ENCODE data around the gene ZNF770. TPM values are rescaled to one million over a fixed set of nuclear protein-coding genes. Genes with fewer than 3 reads are reported as not detected.
"Not testable (repeated sequence)": the region's sequence is repeated elsewhere in the genome, so short reads cannot be mapped to it uniquely, and the experiment has no call there.

The ZNF770 gene
- total and polyA plus RNA-seq, 7 donors, result 4.8 to 21.4 (median 15.9) TPM

GRCh38 chr15:34973512-34973911, 14.6 kb downstream of the ZNF770 start:
- H3K27ac ChIP-seq, result no peak overlapping the region
- H3K4me1 ChIP-seq, result peaks cover 0 to 12% (median 8%) of the 10 kb centered on the region in 4 donors
- TF ChIP-seq, protein P1, sequence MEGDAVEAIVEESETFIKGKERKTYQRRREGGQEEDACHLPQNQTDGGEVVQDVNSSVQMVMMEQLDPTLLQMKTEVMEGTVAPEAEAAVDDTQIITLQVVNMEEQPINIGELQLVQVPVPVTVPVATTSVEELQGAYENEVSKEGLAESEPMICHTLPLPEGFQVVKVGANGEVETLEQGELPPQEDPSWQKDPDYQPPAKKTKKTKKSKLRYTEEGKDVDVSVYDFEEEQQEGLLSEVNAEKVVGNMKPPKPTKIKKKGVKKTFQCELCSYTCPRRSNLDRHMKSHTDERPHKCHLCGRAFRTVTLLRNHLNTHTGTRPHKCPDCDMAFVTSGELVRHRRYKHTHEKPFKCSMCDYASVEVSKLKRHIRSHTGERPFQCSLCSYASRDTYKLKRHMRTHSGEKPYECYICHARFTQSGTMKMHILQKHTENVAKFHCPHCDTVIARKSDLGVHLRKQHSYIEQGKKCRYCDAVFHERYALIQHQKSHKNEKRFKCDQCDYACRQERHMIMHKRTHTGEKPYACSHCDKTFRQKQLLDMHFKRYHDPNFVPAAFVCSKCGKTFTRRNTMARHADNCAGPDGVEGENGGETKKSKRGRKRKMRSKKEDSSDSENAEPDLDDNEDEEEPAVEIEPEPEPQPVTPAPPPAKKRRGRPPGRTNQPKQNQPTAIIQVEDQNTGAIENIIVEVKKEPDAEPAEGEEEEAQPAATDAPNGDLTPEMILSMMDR (IDR thresholded peaks at IDR 0.05), result no peak
- TF ChIP-seq POLR2A (IDR thresholded peaks at IDR 0.05) (no peak), POLR2AphosphoS5 (IDR thresholded peaks at IDR 0.05) (no peak), EP300 (IDR thresholded peaks at IDR 0.05) (no peak)
- 88 to 90% methylated on average over 2 of the region's 2 CpGs for WGBS, 2 donors
- no peaks in the 10 kb centered on the region for H3K27me3 ChIP-seq
- no peaks in the 10 kb centered on the region for H3K9me3 ChIP-seq
- intact Hi-C loops (cut with DNase I), result no loop called here
- no peaks in the 10 kb centered on the region for H3K36me3 ChIP-seq
- H3K4me3 ChIP-seq, result no peak overlapping the region
- no peak for DNase-seq

- H3K9me3 ChIP-seq; DNase-seq; intact Hi-C loops (cut with DNase I); H3K36me3 ChIP-seq; H3K27me3 ChIP-seq: not testable (repeated sequence)
- peaks cover 0 to 29% (median 22%) of the 10 kb centered on the region in 4 donors for H3K4me1 ChIP-seq
- 63 to 71% methylated on average over 21 of the region's 21 CpGs for WGBS, 2 donors
- H3K4me3 ChIP-seq, result peak overlapping the region; percentile 73 to 89 (median 79)
- peak overlapping the region; percentile 80 to 87 (median 83) for H3K27ac ChIP-seq
Observed at GRCh38 chr15:34970098-34970643, 17.9 kb downstream of the ZNF770 start.

GRCh38 chr15:34969340-34970097, 18.6 kb downstream of the ZNF770 start, which contains the start of gene AQR:
Gene AQR, minus strand, starts transcription at chr15:34969742. Its CDS starts 129 bp downstream, at chr15:34969613.
- peaks cover 0 to 29% (median 22%) of the 10 kb centered on the region in 4 donors for H3K4me1 ChIP-seq
- TF ChIP-seq POLR2AphosphoS5 (IDR thresholded peaks at IDR 0.05), result peak; percentile 58 to 87 (median 84)
- TF ChIP-seq EP300 (IDR thresholded peaks at IDR 0.05), result no peak
- TF ChIP-seq POLR2A (IDR thresholded peaks at IDR 0.05), result peak; percentile 61 to 62
- TF ChIP-seq, protein P1 (IDR thresholded peaks at IDR 0.05), result peak; percentile 76 to 86 (median 82)
- WGBS, 2 donors, result 0% methylated on average over 44 of the region's 44 CpGs
- peak; percentile 98 for DNase-seq
- peak within 1 kb of the TSS; percentile 73 to 89 (median 79) for H3K4me3 ChIP-seq
- no peaks in the 10 kb centered on the region for H3K27me3 ChIP-seq
- H3K36me3 ChIP-seq, result peaks cover 0 to 2% (median 0%) of the 10 kb centered on the region in 4 donors
- H3K9me3 ChIP-seq, result no peaks in the 10 kb centered on the region
- intact Hi-C loops (cut with DNase I), result loop anchor here (1.0 kb wide), 1 partner anchor 19 kb away; the partner anchor contains the start of gene ZNF770
- peak within 1 kb of the TSS; percentile 80 to 87 (median 83) for H3K27ac ChIP-seq

- WGBS, 2 donors, result 90 to 97% methylated on average over 2 of the region's 2 CpGs
- Histone ChIP-seq H3K4me3 (no peak overlapping the region), H3K27me3 (no peaks in the 10 kb centered on the region), H3K4me1 (peaks cover 0 to 23% (median 20%) of the 10 kb centered on the region in 4 donors), H3K9me3 (no peaks in the 10 kb centered on the region), H3K27ac (no peak overlapping the region), H3K36me3 (peaks cover 0 to 51% (median 3%) of the 10 kb centered on the region in 4 donors)
- TF ChIP-seq POLR2A (IDR thresholded peaks at IDR 0.05) (no peak), POLR2AphosphoS5 (IDR thresholded peaks at IDR 0.05) (no peak), EP300 (IDR thresholded peaks at IDR 0.05) (no peak)
- TF ChIP-seq, protein P1 (IDR thresholded peaks at IDR 0.05), result no peak
- DNase-seq, result no peak
- intact Hi-C loops (cut with DNase I), result no loop called here
Observed at GRCh38 chr15:34964277-34964676, 23.8 kb downstream of the ZNF770 start.

DNA sequence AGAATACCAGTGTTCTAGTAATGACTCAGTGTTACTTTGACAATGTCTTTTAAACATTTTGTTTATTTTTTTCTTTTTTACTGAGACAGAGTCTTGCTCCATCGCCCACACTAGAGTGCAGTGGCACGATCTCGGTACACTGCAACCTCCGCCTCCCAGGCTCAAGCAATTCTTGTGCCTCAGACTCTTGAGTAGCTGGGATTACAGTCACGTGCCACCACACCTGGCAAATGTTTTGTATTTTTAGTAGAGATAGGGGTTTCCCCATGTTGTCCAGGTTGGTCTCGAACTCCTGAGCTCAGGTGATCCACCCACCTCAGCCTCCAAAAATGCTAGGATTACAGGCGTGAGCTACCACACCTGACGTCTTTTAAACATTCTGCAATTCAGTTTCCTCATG, 34.2 kb downstream of the ZNF770 start:
- H3K4me3 ChIP-seq, result no peak overlapping the region
- H3K27me3 ChIP-seq, result no peaks in the 10 kb centered on the region
- no peak for TF ChIP-seq POLR2AphosphoS5 (IDR thresholded peaks at IDR 0.05)
- TF ChIP-seq, protein P1 (IDR thresholded peaks at IDR 0.05), result no peak
- no peak for TF ChIP-seq EP300 (IDR thresholded peaks at IDR 0.05)
- TF ChIP-seq POLR2A (IDR thresholded peaks at IDR 0.05), result no peak
- H3K4me1 ChIP-seq, result peaks cover 0 to 12% (median 4%) of the 10 kb centered on the region in 4 donors
- 90% methylated on average over 8 of the region's 8 CpGs for WGBS, 2 donors
- H3K36me3 ChIP-seq, result peaks cover 0 to 46% (median 7%) of the 10 kb centered on the region in 4 donors
- no peak overlapping the region for H3K27ac ChIP-seq
- H3K9me3 ChIP-seq, result no peaks in the 10 kb centered on the region
- intact Hi-C loops (cut with DNase I), result no loop called here
- DNase-seq, result no peak
